Epithelial cell of prostate (primary cell): ENCODE data around the gene ARHGAP35.
A peak's percentile ranks its signal among the peaks of the same experiment; 100 is the strongest.

Source experiments
- DNase-seq: peaks from one replicate; pipeline ENCODE4 v3.0.0-alpha.2; 2011; ENCODE audit warnings: low read depth, low spot score
- H3K27ac ChIP-seq: fragments of 450-650 bp; 2 replicates; pipeline ENCODE4 v1.5.1; 2017; ENCODE audit warnings: mild to moderate bottlenecking

Gene ARHGAP35

DNA sequence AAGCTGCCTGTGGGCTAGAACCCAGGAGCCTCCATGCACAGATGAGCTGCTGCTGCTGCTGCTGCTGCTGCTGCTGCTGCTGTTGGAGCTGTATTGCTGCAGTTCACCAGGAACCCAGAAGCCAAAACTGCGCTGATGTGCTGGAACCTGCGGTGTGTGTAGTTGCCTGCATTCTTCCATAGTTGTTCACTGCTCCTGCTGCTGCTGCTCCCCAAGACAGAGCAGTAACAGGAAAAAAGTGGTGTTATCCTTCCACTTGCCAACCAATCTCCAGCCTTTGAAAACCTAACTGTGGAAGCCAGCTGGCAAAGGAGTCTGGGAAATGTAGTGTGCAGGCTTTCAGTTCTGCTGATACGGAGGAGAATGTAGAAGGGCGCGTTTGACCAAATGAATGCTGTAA, 37.9 kb downstream of the ARHGAP35 start:
- peak overlapping the region; percentile 91 for H3K27ac ChIP-seq
- DNase-seq = no peak

DNA sequence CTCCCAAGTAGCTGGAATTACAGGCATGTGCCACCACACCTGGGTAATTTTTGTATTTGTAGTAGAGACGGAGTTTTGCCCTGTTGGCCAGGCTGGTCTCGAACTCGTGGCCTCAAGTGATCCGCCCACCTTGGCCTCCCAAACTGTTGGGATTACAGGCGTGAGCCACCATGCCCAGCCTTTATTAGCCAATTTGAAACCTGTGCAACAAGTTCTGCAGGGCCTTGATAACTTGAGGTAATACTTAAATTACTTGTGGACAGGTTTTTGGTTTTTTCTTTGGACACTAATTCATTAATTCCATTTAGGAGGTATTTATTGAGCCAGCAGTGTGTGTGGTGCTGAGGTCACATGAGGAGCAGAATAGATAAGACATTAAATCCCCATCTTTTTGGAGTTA, 39.5 kb downstream of the ARHGAP35 start:
- no peak for DNase-seq
- peak overlapping the region; percentile 91 for H3K27ac ChIP-seq

DNA sequence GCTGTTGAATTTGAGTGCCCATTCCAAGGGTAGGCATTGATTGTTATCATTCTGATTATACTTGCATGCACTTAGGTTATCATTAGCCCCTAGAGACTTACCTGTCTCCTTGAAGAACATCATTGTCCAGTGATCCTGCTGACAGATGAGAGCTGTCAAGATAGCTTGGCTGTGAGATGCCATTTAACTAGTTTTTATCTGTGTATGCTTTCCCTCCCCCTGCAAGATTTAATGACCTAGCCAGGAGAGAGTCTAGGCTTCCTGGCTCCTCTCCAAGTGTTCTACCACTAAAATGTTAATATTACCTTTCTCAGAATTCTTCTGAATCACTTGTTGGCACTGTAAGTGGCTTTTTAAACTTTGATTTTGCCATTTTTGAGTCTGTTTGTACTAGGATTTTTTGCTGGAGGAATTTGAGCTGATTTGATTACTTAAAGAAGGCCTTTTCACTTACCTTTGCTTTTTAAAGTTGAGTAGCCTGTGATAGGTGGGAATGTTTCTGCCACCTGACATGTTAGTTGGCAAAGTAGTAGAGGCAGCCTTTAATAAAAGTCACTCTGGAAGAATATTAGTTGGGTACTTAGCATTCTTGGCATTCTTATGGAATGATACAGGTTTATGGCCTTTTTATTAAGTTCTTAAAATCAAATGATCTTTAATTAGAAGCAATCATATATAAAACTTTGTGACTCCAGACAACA, 41.1 kb downstream of the ARHGAP35 start:
- peak overlapping the region; percentile 91 for H3K27ac ChIP-seq
- DNase-seq = no peak

DNA sequence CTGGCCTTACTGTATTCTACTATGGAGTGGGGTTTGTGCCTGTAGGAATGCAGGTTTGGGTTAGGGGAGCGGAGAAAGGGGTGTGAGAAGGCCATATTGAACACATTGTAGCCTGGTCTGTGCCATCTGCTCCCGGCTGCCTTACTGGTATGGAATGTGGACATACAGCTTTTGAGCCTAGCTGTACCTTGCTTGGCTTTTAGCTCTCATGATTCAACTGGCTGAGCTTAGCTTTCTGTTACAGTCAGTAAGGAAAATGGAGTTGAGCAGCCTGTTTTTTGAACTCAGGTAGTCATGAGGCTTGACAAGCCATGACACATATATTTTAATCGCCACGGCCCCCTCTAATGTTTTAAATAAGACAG, 41.6 kb downstream of the ARHGAP35 start:
- peak; percentile 88 for DNase-seq
- H3K27ac ChIP-seq = peak overlapping the region; percentile 91

DNA sequence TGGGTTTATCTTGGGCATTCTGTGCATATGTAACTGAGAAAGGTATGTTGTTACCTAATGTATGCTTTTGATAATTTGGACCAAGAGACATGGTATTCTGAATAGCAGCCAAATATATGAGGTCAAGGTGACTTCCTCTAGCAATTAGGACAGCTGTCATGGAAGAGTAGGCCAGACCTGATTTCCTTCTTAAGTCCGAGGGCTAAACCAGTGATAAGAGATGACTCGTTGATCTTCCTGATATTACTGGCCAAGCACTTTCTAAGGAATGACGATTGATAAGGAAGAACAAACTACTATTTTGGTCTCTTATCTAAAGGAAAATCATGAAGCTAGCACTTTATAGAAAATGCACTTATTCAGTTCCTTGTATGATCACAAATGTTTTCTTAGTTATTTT, 42.7 kb downstream of the ARHGAP35 start:
- no peak for DNase-seq
- peak overlapping the region; percentile 91 for H3K27ac ChIP-seq

DNA sequence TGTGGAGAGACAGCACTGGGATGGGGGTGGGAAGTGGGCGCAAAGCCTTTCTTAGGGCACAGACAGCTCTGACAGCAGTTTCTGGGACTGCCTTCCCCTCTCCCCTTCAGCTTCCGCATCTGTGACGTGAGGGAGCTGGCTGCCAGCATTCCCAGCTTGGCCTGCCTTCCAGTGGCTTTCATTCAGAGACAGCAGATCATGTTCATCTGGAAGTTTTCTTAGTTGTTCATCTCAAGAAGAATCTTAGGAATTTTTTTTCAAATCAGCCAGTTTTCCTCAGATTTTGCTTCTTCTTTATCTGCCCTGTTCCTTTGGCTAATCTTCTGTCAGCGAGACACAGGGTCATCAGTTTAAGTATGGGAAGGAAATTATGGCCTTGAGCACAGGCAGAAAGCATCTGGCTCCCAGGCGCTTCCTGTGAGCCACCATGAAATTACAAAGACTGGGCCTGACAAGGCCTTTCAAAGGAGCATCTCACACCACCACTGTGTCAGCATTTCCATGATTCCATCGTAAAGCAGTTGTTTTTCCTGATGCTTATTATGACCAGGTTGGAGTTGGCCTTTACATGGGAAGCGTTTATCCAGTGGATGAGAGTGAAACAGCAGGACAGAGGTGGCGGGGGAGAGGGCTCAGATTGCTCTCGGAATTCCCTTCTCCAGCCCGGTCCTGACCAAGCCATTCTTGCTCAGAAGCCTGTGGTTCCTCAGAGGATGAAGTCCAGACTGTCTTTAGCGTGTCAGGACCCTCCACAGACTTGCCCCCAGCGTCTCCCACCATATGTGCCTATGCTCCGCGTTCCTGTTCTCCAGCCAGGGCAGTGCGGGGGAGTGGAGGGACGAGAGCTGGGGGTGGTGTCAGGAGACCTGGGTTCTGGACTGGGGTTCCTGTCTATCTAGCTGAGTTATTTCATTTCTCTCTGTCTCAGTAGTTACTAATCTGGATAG, 43.6 kb downstream of the ARHGAP35 start:
- no peak for DNase-seq
- H3K27ac ChIP-seq = peak overlapping the region; percentile 91

DNA sequence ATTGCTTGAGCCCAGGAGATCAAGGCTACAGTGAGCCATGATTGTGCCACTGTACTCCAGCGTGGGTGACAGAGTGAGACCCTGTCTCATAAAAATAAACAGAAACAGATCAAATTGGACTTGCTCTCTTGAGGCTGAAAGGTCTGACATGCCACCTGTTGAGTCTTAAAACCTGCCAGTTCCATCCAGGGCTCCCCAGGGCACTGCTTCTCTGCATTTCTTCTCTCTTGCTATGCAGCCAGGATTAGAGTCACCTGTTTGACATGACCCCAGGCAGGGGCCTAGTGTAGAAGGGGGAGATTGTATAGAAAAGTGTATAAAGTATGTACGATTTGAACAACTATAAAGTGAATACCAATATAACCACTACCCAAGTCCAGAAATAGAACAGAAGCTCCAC, 45.4 kb downstream of the ARHGAP35 start:
- no peak overlapping the region for H3K27ac ChIP-seq
- no peak for DNase-seq

DNA sequence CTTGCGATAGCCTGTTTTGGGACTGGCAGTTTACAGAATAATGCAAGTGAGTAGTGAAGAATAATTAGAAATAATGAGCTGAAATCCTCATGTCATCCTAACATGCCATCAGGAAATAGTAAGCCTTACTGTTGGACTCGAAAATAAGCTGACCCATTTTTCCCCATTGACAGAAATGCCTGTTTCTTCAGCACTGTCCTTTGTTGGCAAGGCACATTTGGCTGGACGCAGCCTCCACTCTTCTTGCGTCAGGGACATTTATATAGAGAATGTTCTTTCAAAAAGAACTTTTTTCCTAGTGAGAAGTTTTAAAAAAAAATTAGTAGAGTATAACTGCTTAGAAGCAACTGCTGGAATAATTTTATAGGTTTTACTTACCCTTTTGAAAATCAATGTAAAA, 47.1 kb downstream of the ARHGAP35 start:
- no peak overlapping the region for H3K27ac ChIP-seq
- DNase-seq = no peak

DNA sequence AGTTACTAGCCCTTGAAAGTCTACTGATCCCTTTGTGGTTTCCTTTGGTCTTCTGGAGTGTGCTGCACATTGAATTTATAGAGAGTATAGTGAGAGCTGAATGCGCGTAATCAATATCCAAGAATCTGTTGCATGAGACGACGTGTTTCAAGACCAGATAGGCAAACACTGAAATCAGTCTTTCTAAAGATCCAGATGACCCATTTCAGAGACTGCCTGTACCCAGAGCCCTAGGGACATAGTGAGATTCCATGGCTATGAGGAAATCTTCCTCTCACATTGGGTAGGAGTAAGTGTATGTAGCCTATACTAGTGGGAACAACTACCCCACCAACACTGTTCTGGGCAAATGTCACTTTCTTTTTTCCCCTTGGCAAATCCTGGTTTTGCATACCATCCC, 48.6 kb downstream of the ARHGAP35 start:
- H3K27ac ChIP-seq = no peak overlapping the region
- no peak for DNase-seq
